ENCODE measurements around the gene NTM. TPM values are rescaled to one million over a fixed set of nuclear protein-coding genes. Genes with fewer than 3 reads are reported as not detected.

Gene NTM
- total RNA-seq, 2 donors from 2014 or later = 1.7 to 3.6 TPM

- Mint-ChIP-seq H3K4me3 (no peak overlapping the region), H3K9me3 (no peaks in the 10 kb centered on the region), H3K36me3 (ENCODE audit: low read depth) (no peaks in the 10 kb centered on the region), H3K4me1 (peaks cover 23% of the 10 kb centered on the region), H3K27me3 (ENCODE audit: insufficient read depth) (no peaks in the 10 kb centered on the region), H3K27ac (no peak overlapping the region)
- no peak overlapping the region for H3K9ac ChIP-seq (ENCODE audit: extremely low read depth, low read length, poor library complexity, severe bottlenecking)
- H3K36me3 ChIP-seq (ENCODE audit: control insufficient read depth, insufficient read depth, low read length) = no peaks in the 10 kb centered on the region
- H3K9me3 ChIP-seq (ENCODE audit: control insufficient read depth, low read length) = no peaks in the 10 kb centered on the region
- no peak overlapping the region for H3K27ac ChIP-seq (ENCODE audit: low read depth, low read length)
- H3K4me1 ChIP-seq (ENCODE audit: control insufficient read depth, insufficient read depth, low read length) = peaks cover 6% of the 10 kb centered on the region
- 71 to 78% methylated on average over 3 of the region's 3 CpGs for WGBS, 2 experiments (ENCODE audit: insufficient coverage in 1 of 2, insufficient read length in 1 of 2)
- no peak for DNase-seq
- H3K4me3 ChIP-seq (ENCODE audit: low read length) = no peak overlapping the region
- no peaks in the 10 kb centered on the region for H3K27me3 ChIP-seq (ENCODE audit: control insufficient read depth, insufficient read depth, low read length, poor library complexity, severe bottlenecking)
- TF ChIP-seq CTCF (conservative IDR thresholded peaks at IDR 0.05) = no peak
These were observed 441.0 kb downstream of the NTM start for GRCh38 chr11:131811383-131811782.

- H3K4me3 Mint-ChIP-seq = no peak overlapping the region
- H3K27me3 Mint-ChIP-seq (ENCODE audit: insufficient read depth) = no peaks in the 10 kb centered on the region
- H3K9me3 Mint-ChIP-seq = no peaks in the 10 kb centered on the region
- peaks cover 23% of the 10 kb centered on the region for H3K4me1 Mint-ChIP-seq
- Histone ChIP-seq H3K9me3 (ENCODE audit: control insufficient read depth, low read length) (no peaks in the 10 kb centered on the region), H3K27ac (ENCODE audit: low read depth, low read length) (no peak overlapping the region), H3K36me3 (ENCODE audit: control insufficient read depth, insufficient read depth, low read length) (no peaks in the 10 kb centered on the region), H3K4me1 (ENCODE audit: control insufficient read depth, insufficient read depth, low read length) (peaks cover 6% of the 10 kb centered on the region), H3K4me3 (ENCODE audit: low read length) (no peak overlapping the region), H3K27me3 (ENCODE audit: control insufficient read depth, insufficient read depth, low read length, poor library complexity, severe bottlenecking) (no peaks in the 10 kb centered on the region), H3K9ac (ENCODE audit: extremely low read depth, low read length, poor library complexity, severe bottlenecking) (no peak overlapping the region)
- no peak for TF ChIP-seq CTCF (conservative IDR thresholded peaks at IDR 0.05)
- H3K27ac Mint-ChIP-seq = no peak overlapping the region
- WGBS, 2 experiments (ENCODE audit: insufficient coverage in 1 of 2, insufficient read length in 1 of 2) = 89 to 100% methylated on average over 1 to 4 of the region's 4 CpGs
- no peak for DNase-seq
- H3K36me3 Mint-ChIP-seq (ENCODE audit: low read depth) = no peaks in the 10 kb centered on the region
These were observed 443.7 kb downstream of the NTM start for GRCh38 chr11:131814108-131814507.

- H3K36me3 Mint-ChIP-seq (ENCODE audit: low read depth) = no peaks in the 10 kb centered on the region
- no peak overlapping the region for H3K27ac Mint-ChIP-seq
- DNase-seq = peak; percentile 78
- Histone ChIP-seq H3K36me3 (ENCODE audit: control insufficient read depth, insufficient read depth, low read length) (no peaks in the 10 kb centered on the region), H3K4me3 (ENCODE audit: low read length) (no peak overlapping the region), H3K9me3 (ENCODE audit: control insufficient read depth, low read length) (no peaks in the 10 kb centered on the region), H3K4me1 (ENCODE audit: control insufficient read depth, insufficient read depth, low read length) (peaks cover 6% of the 10 kb centered on the region), H3K27me3 (ENCODE audit: control insufficient read depth, insufficient read depth, low read length, poor library complexity, severe bottlenecking) (no peaks in the 10 kb centered on the region), H3K27ac (ENCODE audit: low read depth, low read length) (no peak overlapping the region), H3K9ac (ENCODE audit: extremely low read depth, low read length, poor library complexity, severe bottlenecking) (no peak overlapping the region)
- no peak overlapping the region for H3K4me3 Mint-ChIP-seq
- no peak for TF ChIP-seq CTCF (conservative IDR thresholded peaks at IDR 0.05)
- peaks cover 23% of the 10 kb centered on the region for H3K4me1 Mint-ChIP-seq
- no peaks in the 10 kb centered on the region for H3K27me3 Mint-ChIP-seq (ENCODE audit: insufficient read depth)
- no peaks in the 10 kb centered on the region for H3K9me3 Mint-ChIP-seq
- 38% methylated on average over 10 of the region's 11 CpGs; no CpG with 5 or more reads in 1 of the 2 experiments for WGBS, 2 experiments (ENCODE audit: insufficient coverage in 1 of 2, insufficient read length in 1 of 2)
These were observed 445.2 kb downstream of the NTM start for GRCh38 chr11:131815590-131815989.
